Loucy (cell line): Measurements from ENCODE around the gene DRAXIN.

Source experiments
- H2AFZ ChIP-seq: fragments of 200-600 bp; sonication (generic); 2 replicates; pipeline ENCODE4 v1.6.0; 2016; ENCODE audit warnings: antibody characterized with exemption, mild to moderate bottlenecking, low read length, moderate library complexity
- H3F3A ChIP-seq: fragments of 200-600 bp; 2 replicates; pipeline ENCODE4 v1.6.0; 2016; ENCODE audit warnings: antibody characterized with exemption, low read depth, mild to moderate bottlenecking
- H3K27me3 ChIP-seq: fragments of 200-600 bp; sonication (generic); 2 replicates; pipeline ENCODE4 v1.6.1; 2014; ENCODE audit warnings: low read length, mild to moderate bottlenecking; ENCODE audit not compliant: insufficient read depth, poor library complexity, severe bottlenecking
- H3K36me3 ChIP-seq: fragments of 200-600 bp; sonication (generic); 2 replicates; pipeline ENCODE4 v1.6.1; 2016; ENCODE audit warnings: low read length; ENCODE audit not compliant: insufficient read depth
- H3K4me1 ChIP-seq: fragments of 200-600 bp; sonication (generic); 2 replicates; pipeline ENCODE4 v1.5.1; 2014; ENCODE audit warnings: low read length, mild to moderate bottlenecking; ENCODE audit not compliant: insufficient read depth, poor library complexity, severe bottlenecking
- H3K4me2 ChIP-seq: fragments of 200-600 bp; sonication (generic); 2 replicates; pipeline ENCODE4 v1.6.0; 2014; ENCODE audit warnings: antibody characterized with exemption, low read length, low read depth, mild to moderate bottlenecking; ENCODE audit not compliant: poor library complexity, severe bottlenecking
- H3K4me3 ChIP-seq: fragments of 200-600 bp; sonication (generic); 2 replicates; pipeline ENCODE4 v1.5.1; 2014; ENCODE audit warnings: low read length, mild to moderate bottlenecking, mixed read lengths; ENCODE audit not compliant: poor library complexity, severe bottlenecking
- H3K79me2 ChIP-seq: fragments of 200-600 bp; sonication (generic); 2 replicates; pipeline ENCODE4 v1.6.1; 2014; ENCODE audit warnings: low read length; ENCODE audit not compliant: insufficient read depth
- H3K9ac ChIP-seq: fragments of 200-600 bp; sonication (generic); 2 replicates; pipeline ENCODE4 v1.6.0; 2014; ENCODE audit warnings: mild to moderate bottlenecking, low read depth, low read length, moderate library complexity; ENCODE audit not compliant: poor library complexity, severe bottlenecking
- H3K9me2 ChIP-seq: fragments of 200-600 bp; sonication (generic); replicated peaks from 2 replicates; pipeline ENCODE4 v1.6.1; 2016; ENCODE audit warnings: low read depth, low read length, mixed read lengths
- H3K9me3 ChIP-seq: fragments of 200-600 bp; sonication (generic); 2 replicates; pipeline ENCODE4 v1.6.1; 2014; ENCODE audit warnings: mild to moderate bottlenecking, antibody characterized with exemption, low read length, low read depth; ENCODE audit not compliant: insufficient read depth
- H4K20me1 ChIP-seq: fragments of 200-600 bp; sonication (generic); 2 replicates; pipeline ENCODE4 v1.6.0; 2014; ENCODE audit warnings: antibody characterized with exemption, low read length, mild to moderate bottlenecking; ENCODE audit not compliant: insufficient read depth, poor library complexity, severe bottlenecking
- CTCF ChIP-seq: fragments of 200-600 bp; sonication (generic); conservative IDR thresholded peaks from 2 replicates; pipeline ENCODE4 v1.5.1; 2014; ENCODE audit warnings: mild to moderate bottlenecking, antibody characterized with exemption, low read length
- EZH2phosphoT487 ChIP-seq: fragments of 200-600 bp; IDR thresholded peaks from 2 replicates; pipeline ENCODE4 v1.6.1; 2018; ENCODE audit warnings: antibody characterized with exemption, mild to moderate bottlenecking, moderate library complexity, borderline replicate concordance

DRAXIN gene

DNA sequence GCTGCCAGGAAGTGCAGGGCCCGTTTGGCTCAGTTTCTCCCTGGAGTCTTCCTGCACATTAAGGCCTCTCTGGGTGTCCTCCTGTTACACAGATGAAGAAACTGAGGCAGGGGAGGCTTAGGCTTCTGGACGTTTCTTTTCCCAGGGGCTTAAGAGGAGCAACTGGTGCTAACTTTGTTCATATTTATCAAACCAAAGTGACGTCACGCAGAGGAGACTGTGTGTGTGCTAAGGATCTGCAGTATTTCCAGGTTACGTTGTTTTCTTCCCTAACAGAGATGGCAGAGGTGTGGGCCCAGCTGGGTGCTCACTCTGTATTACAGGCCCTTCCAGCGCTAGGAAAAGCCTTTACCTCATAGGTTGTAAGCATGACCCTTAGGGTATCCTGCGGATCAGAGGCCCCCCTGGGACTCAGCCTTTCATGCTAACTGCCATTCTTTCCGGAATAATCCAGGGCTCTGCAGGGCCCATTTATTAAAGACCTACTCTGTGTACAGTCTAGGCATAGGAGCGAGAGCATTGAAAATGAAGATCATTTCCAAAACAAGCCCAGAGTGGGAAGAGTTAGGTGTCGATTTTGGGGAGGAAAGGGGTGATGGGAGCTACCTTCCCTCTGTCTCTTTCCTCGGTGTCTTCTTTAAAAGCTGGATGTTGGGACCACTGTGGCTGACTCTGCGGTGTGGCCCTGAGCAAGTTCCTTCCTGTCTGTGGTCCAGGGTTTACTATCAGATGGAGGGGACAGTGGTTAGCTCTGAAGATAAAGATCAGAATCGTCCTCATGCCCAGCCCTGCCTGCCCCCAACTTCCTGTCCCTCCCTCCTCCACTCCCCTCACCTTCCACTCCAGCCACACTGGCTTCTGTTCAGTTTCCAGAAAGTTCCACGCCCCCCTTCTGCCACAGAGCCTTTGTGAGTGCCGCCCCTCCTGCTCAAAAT lies 49.0 kb downstream of the DRAXIN start:
- Histone ChIP-seq H3K9ac (peak overlapping the region; percentile 63), H3K4me3 (peak overlapping the region; percentile 66), H3F3A (peaks cover 8% of the 10 kb centered on the region; the same call in 1 of the 2 replicates), H3K4me1 (peaks cover 74% of the 10 kb centered on the region), H3K4me2 (peak overlapping the region; percentile 82), H3K9me3 (no peaks in the 10 kb centered on the region), H4K20me1 (no peaks in the 10 kb centered on the region), H2AFZ (no peak overlapping the region), H3K79me2 (no peaks in the 10 kb centered on the region), H3K9me2 (no peaks in the 10 kb centered on the region), H3K36me3 (no peaks in the 10 kb centered on the region), H3K27me3 (no peaks in the 10 kb centered on the region)
- TF ChIP-seq CTCF (no peak), EZH2phosphoT487 (no peak; the same call in 1 of the 2 replicates)

DNA sequence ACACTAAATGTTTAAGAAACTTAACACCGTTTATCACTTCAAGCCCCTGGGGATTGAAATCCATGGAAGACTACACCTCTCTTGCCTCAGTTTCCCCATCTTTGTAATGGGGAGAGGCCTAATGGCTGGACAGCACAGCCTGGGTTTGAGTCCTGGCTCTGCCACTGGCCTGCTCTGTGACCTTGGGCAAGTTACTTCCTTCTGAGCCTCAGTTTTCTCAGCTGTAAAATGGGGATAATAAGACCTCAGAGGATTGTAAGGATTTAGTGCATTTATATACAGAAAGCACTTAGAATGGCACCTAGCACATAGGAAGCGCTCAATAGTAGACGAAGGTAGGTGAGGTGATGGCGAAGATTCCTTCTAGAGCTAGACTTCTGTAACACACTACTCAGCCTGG lies 50.0 kb downstream of the DRAXIN start:
- H2AFZ ChIP-seq, result no peak overlapping the region
- H3K27me3 ChIP-seq, result no peaks in the 10 kb centered on the region
- no peaks in the 10 kb centered on the region for H4K20me1 ChIP-seq
- TF ChIP-seq EZH2phosphoT487 (no peak), CTCF (no peak)
- H3K9ac ChIP-seq, result peak overlapping the region; percentile 63
- H3K9me2 ChIP-seq, result no peaks in the 10 kb centered on the region
- H3K79me2 ChIP-seq, result no peaks in the 10 kb centered on the region
- H3K36me3 ChIP-seq, result no peaks in the 10 kb centered on the region
- peak overlapping the region; percentile 82 for H3K4me2 ChIP-seq
- H3K4me3 ChIP-seq, result peak overlapping the region; percentile 66
- peaks cover 6% of the 10 kb centered on the region; the same call in 1 of the 2 replicates for H3F3A ChIP-seq
- H3K4me1 ChIP-seq, result peaks cover 74% of the 10 kb centered on the region
- H3K9me3 ChIP-seq, result no peaks in the 10 kb centered on the region

- H3K79me2 ChIP-seq, result no peaks in the 10 kb centered on the region
- no peaks in the 10 kb centered on the region for H4K20me1 ChIP-seq
- H3K4me2 ChIP-seq, result peak overlapping the region; percentile 82
- no peak overlapping the region for H2AFZ ChIP-seq
- H3K9me3 ChIP-seq, result no peaks in the 10 kb centered on the region
- H3K9ac ChIP-seq, result peak overlapping the region; percentile 63
- no peaks in the 10 kb centered on the region for H3K9me2 ChIP-seq
- peaks cover 4% of the 10 kb centered on the region; the same call in 1 of the 2 replicates for H3F3A ChIP-seq
- TF ChIP-seq EZH2phosphoT487 (no peak), CTCF (no peak)
- no peaks in the 10 kb centered on the region for H3K36me3 ChIP-seq
- H3K4me3 ChIP-seq, result no peak overlapping the region
- no peaks in the 10 kb centered on the region for H3K27me3 ChIP-seq
- H3K4me1 ChIP-seq, result peaks cover 71% of the 10 kb centered on the region
These were observed 50.5 kb downstream of the DRAXIN start for GRCh38 chr1:11741919-11742558.
